ENCODE measurements around the gene ATP6V0D1. TPM values are rescaled to one million over a fixed set of nuclear protein-coding genes. Genes with fewer than 3 reads are reported as not detected.

The ATP6V0D1 gene
- total RNA-seq, 1 experiment from 2014 or later, result 43.0 TPM

DNA sequence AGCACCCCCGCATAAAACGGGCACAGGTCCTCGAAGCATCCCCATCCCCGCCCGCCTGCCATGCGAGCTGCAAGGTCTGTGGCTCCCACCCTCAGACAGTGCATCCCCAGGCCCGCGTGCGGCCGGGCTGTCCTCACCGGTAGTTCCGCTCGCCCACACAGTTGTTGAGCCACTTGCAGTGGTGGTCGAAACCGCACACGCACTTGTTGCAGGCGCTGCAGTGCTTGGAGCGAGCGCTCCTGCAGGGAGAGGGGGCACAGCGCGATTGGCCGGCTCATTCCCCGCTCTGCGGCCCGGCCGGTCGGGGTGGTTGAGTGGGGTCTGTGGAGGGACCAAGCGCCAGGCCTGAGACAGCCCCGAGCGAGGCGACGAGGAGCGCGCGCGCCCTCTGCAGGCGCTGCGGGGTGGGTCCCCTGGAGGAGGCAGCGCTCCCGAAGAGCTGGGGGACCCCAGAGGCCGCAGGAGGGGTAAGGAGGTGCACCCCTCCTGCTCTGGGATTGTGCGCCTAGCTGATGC is 81.7 kb downstream of the ATP6V0D1 start:
- Histone ChIP-seq H4K91ac (ENCODE audit: insufficient read length, low read depth, low read length) (no peak overlapping the region), H4K5ac (ENCODE audit: insufficient read length, low read depth, low read length) (no peak overlapping the region), H3K56ac (ENCODE audit: insufficient read length, low read depth, low read length) (no peak overlapping the region), H3K79me1 (ENCODE audit: insufficient read depth, low read depth, low read length, poor library complexity, severe bottlenecking) (no peaks in the 10 kb centered on the region), H3K23me2 (ENCODE audit: insufficient read length, low read depth, low read length, poor library complexity, severe bottlenecking) (no peaks in the 10 kb centered on the region), H3K4me2 (ENCODE audit: insufficient read depth, insufficient read length, low read length) (no peak overlapping the region), H2BK15ac (ENCODE audit: low read depth, low read length) (no peak overlapping the region), H3K27ac (ENCODE audit: insufficient read length, low read depth, low read length) (no peak overlapping the region), H3K4me1 (ENCODE audit: insufficient read depth, low read length) (no peaks in the 10 kb centered on the region; the same call in 1 of the 2 replicates), H3T11ph (ENCODE audit: low read length) (no peak overlapping the region), H3K23ac (ENCODE audit: insufficient read length, low read depth, low read length) (no peak overlapping the region), H3K27me3 (ENCODE audit: insufficient read depth, low read length) (peaks cover 12% of the 10 kb centered on the region; the same call in 1 of the 2 replicates), H3K4ac (ENCODE audit: low read depth, low read length) (no peak overlapping the region), H3K9me3 (ENCODE audit: control insufficient read depth, low read depth, low read length) (no peaks in the 10 kb centered on the region), H2AK5ac (ENCODE audit: insufficient read length, low read length) (no peak overlapping the region), H2BK12ac (ENCODE audit: insufficient read length, low read depth, low read length) (no peak overlapping the region), H2BK5ac (ENCODE audit: insufficient read length, low read length) (no peak overlapping the region), H3K18ac (ENCODE audit: insufficient read length, low read depth, low read length) (no peak overlapping the region), H2BK20ac (ENCODE audit: low read depth, low read length, poor library complexity, severe bottlenecking) (no peak overlapping the region), H4K8ac (replicated peaks; ENCODE audit: insufficient read length, low read depth, low read length) (no peak overlapping the region), H3K9ac (ENCODE audit: extremely low read depth, insufficient read length, low read length) (no peak overlapping the region), H4K20me1 (ENCODE audit: control insufficient read depth, insufficient read depth, insufficient read length) (peaks cover 2% of the 10 kb centered on the region), H3K14ac (ENCODE audit: insufficient read depth, low read length) (no peak overlapping the region), H3K79me2 (ENCODE audit: insufficient read depth, low read length) (no peaks in the 10 kb centered on the region), H2AFZ (ENCODE audit: low read length) (no peak overlapping the region), H2BK120ac (ENCODE audit: low read depth, low read length, poor library complexity, severe bottlenecking) (no peak overlapping the region)
- Mint-ChIP-seq H3K4me1 (peaks cover 19 to 36% of the 10 kb centered on the region in 2 experiments), H3K27me3 (ENCODE audit: low read depth) (peaks cover 57% of the 10 kb centered on the region), H3K27ac (no peak overlapping the region), H3K4me3 (no peak overlapping the region), H3K9me3 (no peaks in the 10 kb centered on the region), H3K36me3 (ENCODE audit: insufficient read depth in 1 of 3, low read depth in 3 of 3) (peaks cover 0 to 1% (median 0%) of the 10 kb centered on the region in 3 experiments; a peak in 1 of 7 replicates)
- TF ChIP-seq, protein P1, sequence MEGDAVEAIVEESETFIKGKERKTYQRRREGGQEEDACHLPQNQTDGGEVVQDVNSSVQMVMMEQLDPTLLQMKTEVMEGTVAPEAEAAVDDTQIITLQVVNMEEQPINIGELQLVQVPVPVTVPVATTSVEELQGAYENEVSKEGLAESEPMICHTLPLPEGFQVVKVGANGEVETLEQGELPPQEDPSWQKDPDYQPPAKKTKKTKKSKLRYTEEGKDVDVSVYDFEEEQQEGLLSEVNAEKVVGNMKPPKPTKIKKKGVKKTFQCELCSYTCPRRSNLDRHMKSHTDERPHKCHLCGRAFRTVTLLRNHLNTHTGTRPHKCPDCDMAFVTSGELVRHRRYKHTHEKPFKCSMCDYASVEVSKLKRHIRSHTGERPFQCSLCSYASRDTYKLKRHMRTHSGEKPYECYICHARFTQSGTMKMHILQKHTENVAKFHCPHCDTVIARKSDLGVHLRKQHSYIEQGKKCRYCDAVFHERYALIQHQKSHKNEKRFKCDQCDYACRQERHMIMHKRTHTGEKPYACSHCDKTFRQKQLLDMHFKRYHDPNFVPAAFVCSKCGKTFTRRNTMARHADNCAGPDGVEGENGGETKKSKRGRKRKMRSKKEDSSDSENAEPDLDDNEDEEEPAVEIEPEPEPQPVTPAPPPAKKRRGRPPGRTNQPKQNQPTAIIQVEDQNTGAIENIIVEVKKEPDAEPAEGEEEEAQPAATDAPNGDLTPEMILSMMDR (conservative IDR thresholded peaks at IDR 0.05), result peak; percentile 95
- no CpG with 5 or more reads among the region's 42 CpGs for WGBS (ENCODE audit: extremely low coverage, insufficient read length, low lambda C conversion rate)
- peak; percentile 84 for DNase-seq

Data from H9 (cell line).